Prostate gland (tissue), 2 donors: ENCODE data around the gene SESN3. TPM values are rescaled to one million over a fixed set of nuclear protein-coding genes. Genes with fewer than 3 reads are reported as not detected.
"Not testable (repeated sequence)": the region's sequence is repeated elsewhere in the genome, so short reads cannot be mapped to it uniquely, and the experiment has no call there.

Source experiments
- DNase-seq: peaks from one replicate; pipeline ENCODE4 v3.0.0-alpha.2; 2019; ENCODE audit warnings: low spot score
- H3K27ac ChIP-seq, 2 donors: fragments of 200-600 bp; sonication (generic); 2 replicates each; pipeline ENCODE4 v1.5.1; 2017 to 2019
- H3K27me3 ChIP-seq: fragments of 200-600 bp; sonication (generic); replicated peaks from 2 replicates; pipeline ENCODE4 v1.5.1; 2019; ENCODE audit not compliant: insufficient read depth
- H3K36me3 ChIP-seq, 2 donors: fragments of 200-600 bp; sonication (generic); 1 replicate in 1 of 2; 2 replicates in 1 of 2; pipeline versions ENCODE4 v1.5.1 to v1.8.1; 2017 to 2019
- H3K4me1 ChIP-seq: fragments of 200-600 bp; sonication (generic); replicated peaks from 2 replicates; pipeline ENCODE4 v1.5.1; 2019
- H3K4me3 ChIP-seq, 2 donors: fragments of 200-600 bp; sonication (generic); 2 replicates each; pipeline ENCODE4 v1.5.1; 2017 to 2019
- H3K9me3 ChIP-seq: fragments of 200-600 bp; sonication (generic); 2 replicates; pipeline ENCODE4 v1.5.1; 2017
- POLR2A ChIP-seq: fragments of 450-650 bp; IDR thresholded peaks from one replicate; pipeline ENCODE4 v1.6.1; 2016; ENCODE audit warnings: antibody characterized with exemption, mild to moderate bottlenecking
- POLR2AphosphoS5 ChIP-seq: sonication (generic); formaldehyde crosslinking; IDR thresholded peaks from one replicate; pipeline ENCODE4 v1.6.1; 2017; ENCODE audit warnings: antibody characterized with exemption
- WGBS: methylation state at CpG from one replicate; pipeline ENCODE4 v1.1.5; 2018; 5-methylcytosine and 5-hydroxymethylcytosine counted together
- intact Hi-C: fragments of 100-400 bp; cut with DNase I; formaldehyde crosslinking; loops from one replicate; pipeline ENCODE4 v1.14.2; 2022
- total RNA-seq, 2 donors: library from RNA; depleted of rRNA; stranded (reverse); fragments of >200 nt; gene quantifications; one replicate each; pipeline ENCODE4 v1.1.0, GENCODE V29; 2016
- TF ChIP-seq, protein P1 (sequence below), 4 experiments: fragments of 200-600 bp in 2 of 4; fragments of 450-650 bp in 2 of 4; sonication (generic) in 2 of 4; IDR thresholded peaks; 1 replicate in 3 of 4; 2 replicates in 1 of 4; pipeline ENCODE4 v1.5.1; 2016 to 2019; ENCODE audit warnings: antibody characterized with exemption in 4 of 4, mild to moderate bottlenecking in 2 of 4, moderate library complexity in 2 of 4

Gene SESN3
- total RNA-seq, 2 donors from 2014 or later, result 21.3 to 33.8 TPM

DNA sequence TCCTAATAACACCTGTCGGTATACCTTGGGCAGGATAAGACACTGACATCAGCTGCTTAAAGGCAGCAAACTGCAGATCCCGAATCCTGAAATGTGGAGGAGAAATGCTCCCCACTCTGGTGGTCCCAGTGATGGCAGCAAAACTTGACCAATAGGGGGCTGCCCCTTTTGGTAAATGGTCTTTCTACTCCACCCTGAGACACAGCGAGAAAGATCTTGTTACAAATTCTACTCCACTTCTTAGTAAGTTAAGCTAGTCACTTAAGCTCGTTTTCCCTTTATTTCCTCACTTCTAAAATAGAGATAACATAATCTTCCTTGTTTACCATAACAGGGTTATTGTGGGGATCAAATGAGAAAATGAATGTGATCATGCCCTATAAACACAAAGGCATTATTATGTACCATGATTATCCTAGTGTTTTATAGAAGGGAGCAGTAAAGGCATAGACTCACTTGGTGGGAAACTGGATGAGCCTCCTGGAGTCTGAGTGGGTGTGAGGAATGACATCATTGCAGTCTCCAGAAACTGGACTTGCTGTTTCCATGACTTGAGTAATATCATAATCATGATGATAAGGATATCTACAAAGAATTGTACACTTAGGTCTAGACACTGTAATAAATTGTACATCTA, 90.5 kb downstream of the SESN3 start:
- intact Hi-C loops, result no loop called here
- H3K27me3 ChIP-seq, result no peaks in the 10 kb centered on the region
- H3K9me3 ChIP-seq, result no peaks in the 10 kb centered on the region
- H3K4me3 ChIP-seq, result no peak overlapping the region
- no peak for DNase-seq
- TF ChIP-seq POLR2A (no peak), POLR2AphosphoS5 (no peak)
- TF ChIP-seq, protein P1, sequence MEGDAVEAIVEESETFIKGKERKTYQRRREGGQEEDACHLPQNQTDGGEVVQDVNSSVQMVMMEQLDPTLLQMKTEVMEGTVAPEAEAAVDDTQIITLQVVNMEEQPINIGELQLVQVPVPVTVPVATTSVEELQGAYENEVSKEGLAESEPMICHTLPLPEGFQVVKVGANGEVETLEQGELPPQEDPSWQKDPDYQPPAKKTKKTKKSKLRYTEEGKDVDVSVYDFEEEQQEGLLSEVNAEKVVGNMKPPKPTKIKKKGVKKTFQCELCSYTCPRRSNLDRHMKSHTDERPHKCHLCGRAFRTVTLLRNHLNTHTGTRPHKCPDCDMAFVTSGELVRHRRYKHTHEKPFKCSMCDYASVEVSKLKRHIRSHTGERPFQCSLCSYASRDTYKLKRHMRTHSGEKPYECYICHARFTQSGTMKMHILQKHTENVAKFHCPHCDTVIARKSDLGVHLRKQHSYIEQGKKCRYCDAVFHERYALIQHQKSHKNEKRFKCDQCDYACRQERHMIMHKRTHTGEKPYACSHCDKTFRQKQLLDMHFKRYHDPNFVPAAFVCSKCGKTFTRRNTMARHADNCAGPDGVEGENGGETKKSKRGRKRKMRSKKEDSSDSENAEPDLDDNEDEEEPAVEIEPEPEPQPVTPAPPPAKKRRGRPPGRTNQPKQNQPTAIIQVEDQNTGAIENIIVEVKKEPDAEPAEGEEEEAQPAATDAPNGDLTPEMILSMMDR (IDR thresholded peaks at IDR 0.05), result no peak
- 68% methylated on average over 4 of the region's 4 CpGs for WGBS
- H3K27ac ChIP-seq, result no peak overlapping the region
- H3K36me3 ChIP-seq, result no peaks in the 10 kb centered on the region
- no peaks in the 10 kb centered on the region for H3K4me1 ChIP-seq

- no peak overlapping the region for H3K4me3 ChIP-seq
- DNase-seq, result no peak
- TF ChIP-seq POLR2AphosphoS5, result no peak
- TF ChIP-seq, protein P1 (IDR thresholded peaks at IDR 0.05), result peak in 2 of 4 experiments; percentile 7 to 18
- H3K27me3 ChIP-seq, result no peaks in the 10 kb centered on the region
- 17% methylated on average over 2 of the region's 2 CpGs for WGBS
- H3K27ac ChIP-seq, result no peak overlapping the region
- intact Hi-C loops, result no loop called here
- H3K9me3 ChIP-seq, result no peaks in the 10 kb centered on the region
- H3K4me1 ChIP-seq, result peaks cover 3% of the 10 kb centered on the region
- no peaks in the 10 kb centered on the region for H3K36me3 ChIP-seq
Measured at GRCh38 chr11:95138448-95138847, 92.6 kb downstream of the SESN3 start.

DNA sequence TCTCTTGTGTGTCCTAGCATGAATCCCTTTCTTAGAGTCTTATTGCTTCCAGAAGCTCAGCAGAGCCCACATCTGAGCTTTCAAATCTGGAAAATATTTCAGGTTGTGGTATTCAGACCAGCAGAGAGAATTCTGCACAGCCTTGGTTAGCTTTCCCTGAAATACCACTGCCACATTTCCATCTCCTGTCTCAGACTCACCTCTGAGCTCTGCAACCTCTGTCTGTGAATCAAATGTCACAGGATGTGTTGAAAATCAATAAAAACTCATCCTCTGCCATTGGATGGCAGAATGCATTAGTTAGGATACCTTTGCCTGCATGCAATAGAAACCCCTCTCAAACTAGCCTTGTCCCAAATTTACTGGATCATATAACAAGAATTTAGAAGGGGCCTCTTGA, 93.7 kb downstream of the SESN3 start:
- no peaks in the 10 kb centered on the region for H3K27me3 ChIP-seq
- peaks cover 3% of the 10 kb centered on the region for H3K4me1 ChIP-seq
- H3K9me3 ChIP-seq, result no peaks in the 10 kb centered on the region
- DNase-seq, result no peak
- H3K36me3 ChIP-seq, result no peaks in the 10 kb centered on the region
- H3K27ac ChIP-seq, result no peak overlapping the region
- no peak overlapping the region for H3K4me3 ChIP-seq
- intact Hi-C loops, result no loop called here
- TF ChIP-seq POLR2A (no peak), POLR2AphosphoS5 (no peak)
- TF ChIP-seq, protein P1 (IDR thresholded peaks at IDR 0.05), result no peak

GRCh38 chr11:95136747-95137146, 94.3 kb downstream of the SESN3 start:
- DNase-seq, H3K9me3 ChIP-seq, H3K4me1 ChIP-seq, H3K4me3 ChIP-seq, intact Hi-C loops, H3K27me3 ChIP-seq, H3K27ac ChIP-seq, H3K36me3 ChIP-seq: not testable (repeated sequence)
- 99% methylated on average over 4 of the region's 4 CpGs for WGBS

- Histone ChIP-seq H3K4me1 (peaks cover 3% of the 10 kb centered on the region), H3K9me3 (no peaks in the 10 kb centered on the region), H3K27me3 (no peaks in the 10 kb centered on the region), H3K4me3 (no peak overlapping the region), H3K36me3 (no peaks in the 10 kb centered on the region), H3K27ac (peak overlapping the region in 1 of 2 donors; percentile 16)
- intact Hi-C loops, result no loop called here
- WGBS, result 92% methylated on average over 2 of the region's 2 CpGs
- DNase-seq, result no peak
- TF ChIP-seq POLR2AphosphoS5, result no peak
Measured at GRCh38 chr11:95135880-95136279, 95.1 kb downstream of the SESN3 start.

- H3K36me3 ChIP-seq, result no peaks in the 10 kb centered on the region
- no peaks in the 10 kb centered on the region for H3K27me3 ChIP-seq
- no peak overlapping the region for H3K4me3 ChIP-seq
- H3K4me1 ChIP-seq, result peaks cover 3% of the 10 kb centered on the region
- TF ChIP-seq, protein P1 (IDR thresholded peaks at IDR 0.05), result no peak
- TF ChIP-seq POLR2A (no peak), POLR2AphosphoS5 (no peak)
- DNase-seq, result no peak
- intact Hi-C loops, result no loop called here
- 43% methylated on average over 6 of the region's 6 CpGs for WGBS
- peak overlapping the region; percentile 14 to 63 for H3K27ac ChIP-seq
- no peaks in the 10 kb centered on the region for H3K9me3 ChIP-seq
Measured at GRCh38 chr11:95135155-95135554, 95.8 kb downstream of the SESN3 start.
